Fibroblast of lung (primary cell): Measurements from ENCODE around the gene GYG1. TPM values are rescaled to one million over a fixed set of nuclear protein-coding genes. Genes with fewer than 3 reads are reported as not detected.

Experiments
- DNase-seq, 2 donors: peaks; one replicate each; pipeline versions ENCODE4 v3.0.0 to v3.0.0-alpha.2; 2010; ENCODE audit warnings: low read depth in 2 of 2
- H2AFZ ChIP-seq: 2 replicates; pipeline ENCODE4 v1.5.1; 2012; ENCODE audit warnings: low read length, control low read depth, inconsistent platforms
- H3K27ac ChIP-seq: 2 replicates; pipeline ENCODE4 v1.5.1; 2011; ENCODE audit warnings: low read length, control low read depth; ENCODE audit not compliant: insufficient read depth
- H3K27me3 ChIP-seq: 2 replicates; pipeline ENCODE4 v1.5.1; 2011; ENCODE audit warnings: mild to moderate bottlenecking, low read length; ENCODE audit not compliant: control insufficient read depth, insufficient read depth
- H3K36me3 ChIP-seq: 2 replicates; pipeline ENCODE4 v1.5.1; 2011; ENCODE audit warnings: low read length; ENCODE audit not compliant: control insufficient read depth, insufficient read depth
- H3K4me1 ChIP-seq: 2 replicates; pipeline ENCODE4 v1.5.1; 2011; ENCODE audit warnings: low read length; ENCODE audit not compliant: control insufficient read depth, insufficient read depth; ENCODE audit errors: extremely low read depth
- H3K4me2 ChIP-seq: 2 replicates; pipeline ENCODE4 v1.5.1; 2011; ENCODE audit warnings: low read length, control low read depth; ENCODE audit not compliant: insufficient read depth; ENCODE audit errors: extremely low read depth
- H3K4me3 ChIP-seq, 4 experiments: fragments of 200-600 bp in 1 of 4; sonication (generic) in 1 of 4; replicated peaks in 1 of 4; 2 replicates each; pipeline ENCODE4 v1.5.1; 2011 to 2016; ENCODE audit warnings: low read length in 4 of 4, low read depth in 3 of 4, mild to moderate bottlenecking in 3 of 4, control low read depth in 2 of 4, inconsistent platforms in 1 of 4, mixed read lengths in 1 of 4; ENCODE audit not compliant: insufficient read depth in 1 of 4; ENCODE audit errors: control extremely low read depth in 1 of 4
- H3K79me2 ChIP-seq: 2 replicates; pipeline ENCODE4 v1.5.1; 2012; ENCODE audit warnings: mild to moderate bottlenecking, low read length, inconsistent platforms; ENCODE audit not compliant: control insufficient read depth, insufficient read depth
- H3K9ac ChIP-seq: 2 replicates; pipeline ENCODE4 v1.5.1; 2011; ENCODE audit warnings: mild to moderate bottlenecking, low read length, control low read depth; ENCODE audit not compliant: insufficient read depth
- H3K9me3 ChIP-seq: 2 replicates; pipeline ENCODE4 v1.5.1; 2012; ENCODE audit warnings: low read depth, low read length; ENCODE audit not compliant: control insufficient read depth, insufficient read depth
- H4K20me1 ChIP-seq: 2 replicates; pipeline ENCODE4 v1.5.1; 2011; ENCODE audit warnings: low read length; ENCODE audit not compliant: control insufficient read depth, insufficient read depth; ENCODE audit errors: extremely low read depth
- EZH2 ChIP-seq: IDR thresholded peaks from 2 replicates; pipeline ENCODE4 v1.5.1; 2012; ENCODE audit warnings: low read length, control low read depth, mild to moderate bottlenecking; ENCODE audit errors: missing control alignments
- polyA plus RNA-seq, 2 donors: library from polyadenylated mRNA; depleted of rRNA in 1 of 2; stranded (reverse) in 1 of 2; unstranded in 1 of 2; fragments of >200 nt; gene quantifications; 2 replicates each; pipeline ENCODE4 v1.2.1, GENCODE V29; 2011 to 2012; ENCODE audit warnings: missing spikeins in 1 of 2
- total RNA-seq: library from RNA; depleted of rRNA; stranded (reverse); fragments of >200 nt; gene quantifications from 2 replicates; pipeline ENCODE4 v1.2.1, GENCODE V29; 2014
- TF ChIP-seq, protein P1 (sequence below), 2 donors: IDR thresholded peaks in 1 of 2; conservative IDR thresholded peaks in 1 of 2; 1 replicate in 1 of 2; 2 replicates in 1 of 2; pipeline ENCODE4 v1.5.1; 2011 to 2012; ENCODE audit warnings: low read length in 2 of 2, control low read depth in 1 of 2, inconsistent platforms in 1 of 2, low read depth in 1 of 2, mild to moderate bottlenecking in 1 of 2

GYG1 gene
- total and polyA plus RNA-seq, 2 donors (not counting 1 experiment from before 2014, with no cell fraction given), result 71.5 to 224 TPM

DNA sequence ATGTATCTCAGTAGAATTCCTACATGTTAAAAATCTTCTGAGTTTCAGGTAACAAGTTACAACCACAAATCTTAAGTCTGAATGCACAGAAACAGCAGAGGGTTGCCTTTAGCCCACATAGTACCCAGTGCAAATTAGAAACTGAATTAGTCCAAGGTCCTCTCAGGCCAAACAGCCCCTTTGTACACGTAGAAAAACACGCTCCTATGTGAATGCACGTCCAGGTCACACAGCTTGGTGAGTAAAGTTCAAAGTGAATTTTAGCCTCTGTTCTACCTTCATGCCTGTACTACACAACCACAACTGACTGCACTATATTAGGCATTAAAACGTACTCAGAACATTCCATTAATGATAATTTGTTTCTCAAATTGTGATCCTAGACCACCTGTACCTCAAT lies 46.3 kb downstream of the GYG1 start:
- Histone ChIP-seq H3K79me2 (no peaks in the 10 kb centered on the region), H3K9ac (no peak overlapping the region), H2AFZ (no peak overlapping the region), H3K27me3 (no peaks in the 10 kb centered on the region), H3K27ac (no peak overlapping the region), H3K4me1 (no peaks in the 10 kb centered on the region), H3K9me3 (no peaks in the 10 kb centered on the region), H4K20me1 (no peaks in the 10 kb centered on the region), H3K4me3 (no peak overlapping the region), H3K4me2 (no peak overlapping the region), H3K36me3 (peaks cover 2% of the 10 kb centered on the region)
- TF ChIP-seq, protein P1, sequence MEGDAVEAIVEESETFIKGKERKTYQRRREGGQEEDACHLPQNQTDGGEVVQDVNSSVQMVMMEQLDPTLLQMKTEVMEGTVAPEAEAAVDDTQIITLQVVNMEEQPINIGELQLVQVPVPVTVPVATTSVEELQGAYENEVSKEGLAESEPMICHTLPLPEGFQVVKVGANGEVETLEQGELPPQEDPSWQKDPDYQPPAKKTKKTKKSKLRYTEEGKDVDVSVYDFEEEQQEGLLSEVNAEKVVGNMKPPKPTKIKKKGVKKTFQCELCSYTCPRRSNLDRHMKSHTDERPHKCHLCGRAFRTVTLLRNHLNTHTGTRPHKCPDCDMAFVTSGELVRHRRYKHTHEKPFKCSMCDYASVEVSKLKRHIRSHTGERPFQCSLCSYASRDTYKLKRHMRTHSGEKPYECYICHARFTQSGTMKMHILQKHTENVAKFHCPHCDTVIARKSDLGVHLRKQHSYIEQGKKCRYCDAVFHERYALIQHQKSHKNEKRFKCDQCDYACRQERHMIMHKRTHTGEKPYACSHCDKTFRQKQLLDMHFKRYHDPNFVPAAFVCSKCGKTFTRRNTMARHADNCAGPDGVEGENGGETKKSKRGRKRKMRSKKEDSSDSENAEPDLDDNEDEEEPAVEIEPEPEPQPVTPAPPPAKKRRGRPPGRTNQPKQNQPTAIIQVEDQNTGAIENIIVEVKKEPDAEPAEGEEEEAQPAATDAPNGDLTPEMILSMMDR (conservative IDR thresholded peaks at IDR 0.05 in 1 of 2, IDR thresholded peaks at IDR 0.05 in 1 of 2; ENCODE audit: low read depth in 1 of 2, low read length in 2 of 2), result no peak
- no peak for TF ChIP-seq EZH2
- DNase-seq, result no peak

DNA sequence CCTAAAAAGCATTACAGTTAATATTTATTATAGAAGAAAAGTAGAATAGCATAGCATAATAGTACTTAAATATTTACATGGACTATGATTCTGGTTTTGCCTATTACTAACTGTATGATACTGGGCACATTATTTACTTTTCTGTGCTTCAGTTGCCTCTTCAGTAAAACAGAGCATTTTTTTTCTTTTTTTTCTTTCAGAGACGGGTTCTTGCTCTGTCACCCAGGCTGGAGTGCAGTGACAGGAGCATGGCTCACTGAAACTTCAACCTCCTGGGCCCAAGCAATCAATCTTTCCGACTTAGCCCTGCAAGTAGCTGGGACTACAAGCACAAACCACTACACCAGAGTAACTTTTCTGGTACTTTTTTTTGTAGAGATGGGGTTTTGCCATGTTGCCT lies 47.0 kb downstream of the GYG1 start:
- H3K36me3 ChIP-seq, result peaks cover 2% of the 10 kb centered on the region
- no peak overlapping the region for H3K4me3 ChIP-seq
- H3K27me3 ChIP-seq, result no peaks in the 10 kb centered on the region
- no peaks in the 10 kb centered on the region for H4K20me1 ChIP-seq
- DNase-seq, result no peak
- no peaks in the 10 kb centered on the region for H3K4me1 ChIP-seq
- no peak overlapping the region for H2AFZ ChIP-seq
- TF ChIP-seq, protein P1 (conservative IDR thresholded peaks at IDR 0.05 in 1 of 2, IDR thresholded peaks at IDR 0.05 in 1 of 2; ENCODE audit: low read depth in 1 of 2, low read length in 2 of 2), result no peak
- no peak for TF ChIP-seq EZH2
- H3K27ac ChIP-seq, result no peak overlapping the region
- H3K9me3 ChIP-seq, result no peaks in the 10 kb centered on the region
- H3K9ac ChIP-seq, result no peak overlapping the region
- H3K79me2 ChIP-seq, result no peaks in the 10 kb centered on the region
- no peak overlapping the region for H3K4me2 ChIP-seq

DNA sequence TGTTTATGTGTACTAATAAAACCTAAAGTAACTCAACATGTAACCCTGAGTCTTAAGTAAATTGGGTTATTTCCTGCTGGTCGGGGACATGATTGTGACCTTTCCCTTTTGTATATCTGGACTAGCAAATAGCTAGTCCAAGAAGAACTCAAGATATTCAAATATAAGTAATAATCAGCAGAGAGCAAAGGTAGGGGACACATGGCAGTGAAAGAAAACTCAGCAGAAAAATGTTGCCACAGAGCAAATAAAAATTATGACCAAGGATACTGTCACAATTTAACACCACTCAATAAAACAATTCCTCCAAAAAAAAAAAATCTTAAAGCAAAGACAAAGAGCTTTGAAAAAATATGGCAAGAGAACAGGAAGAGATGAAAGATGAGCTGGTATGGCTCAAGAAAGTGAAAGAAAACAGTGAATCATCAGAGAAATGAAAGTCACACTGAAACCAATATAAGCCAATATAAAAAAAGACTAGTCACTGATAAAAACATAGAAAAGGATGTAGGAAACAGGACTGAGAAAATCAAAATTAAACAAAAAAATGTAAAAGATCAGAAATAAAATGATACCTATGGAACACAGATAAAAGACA lies 51.5 kb downstream of the GYG1 start:
- H4K20me1 ChIP-seq, result no peaks in the 10 kb centered on the region
- peak; percentile 47 to 66 for DNase-seq
- H3K79me2 ChIP-seq, result no peaks in the 10 kb centered on the region
- H3K27ac ChIP-seq, result no peak overlapping the region
- H3K4me2 ChIP-seq, result no peak overlapping the region
- H3K4me3 ChIP-seq, result no peak overlapping the region
- peak overlapping the region; percentile 4 for H2AFZ ChIP-seq
- H3K4me1 ChIP-seq, result no peaks in the 10 kb centered on the region
- no peaks in the 10 kb centered on the region for H3K9me3 ChIP-seq
- TF ChIP-seq, protein P1 (conservative IDR thresholded peaks at IDR 0.05 in 1 of 2, IDR thresholded peaks at IDR 0.05 in 1 of 2; ENCODE audit: low read depth in 1 of 2, low read length in 2 of 2), result no peak
- no peak for TF ChIP-seq EZH2
- H3K27me3 ChIP-seq, result no peaks in the 10 kb centered on the region
- H3K36me3 ChIP-seq, result no peaks in the 10 kb centered on the region
- no peak overlapping the region for H3K9ac ChIP-seq
